ENCODE data around the gene CHST10. TPM values are rescaled to one million over a fixed set of nuclear protein-coding genes. Genes with fewer than 3 reads are reported as not detected.

CHST10 gene
- total and polyA plus RNA-seq, 11 donors, result 5.8 to 14.1 (median 8.8) TPM

DNA sequence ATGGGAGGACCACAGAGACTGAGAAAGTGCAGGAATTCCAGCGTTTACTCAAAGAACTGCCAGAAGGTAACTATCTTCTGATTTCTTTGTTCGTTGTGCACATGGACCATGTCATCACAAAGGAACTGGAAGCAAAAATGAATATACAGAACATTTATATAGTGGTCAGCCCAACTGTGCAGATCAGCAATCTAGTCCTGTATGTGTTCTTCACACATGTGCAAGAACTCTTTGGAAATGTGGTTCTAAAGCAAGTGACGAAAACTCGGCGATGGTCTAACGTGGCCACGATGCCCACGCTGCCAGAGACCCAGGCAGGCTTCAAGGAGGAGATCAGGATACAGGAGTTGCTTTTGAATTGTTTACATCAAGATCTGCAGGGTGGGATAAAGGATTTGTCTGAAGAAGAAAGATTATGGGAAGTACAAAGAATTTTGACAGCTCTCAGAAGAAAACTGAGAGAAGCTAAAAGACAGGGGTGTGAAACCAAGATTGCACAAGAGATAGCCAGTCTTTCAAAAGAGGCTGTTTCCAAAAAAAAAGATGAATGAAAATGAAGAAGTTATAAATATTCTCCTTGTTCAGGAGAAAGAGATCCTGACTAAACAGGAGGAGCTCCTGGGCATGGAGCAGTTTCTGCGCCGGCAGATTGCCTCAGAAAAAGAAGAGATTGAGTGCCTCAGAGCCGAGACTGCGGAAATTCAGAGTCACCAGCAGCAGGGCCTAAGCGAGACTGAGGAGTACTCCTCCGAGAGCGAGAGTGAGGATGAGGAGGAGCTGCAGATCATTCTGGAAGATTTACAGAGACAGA, 8.3 kb upstream of the CHST10 start:
- peak overlapping the region in 1 of 12 donors; percentile 12 for H3K27ac ChIP-seq
- H3K4me1 ChIP-seq, result peaks cover 0 to 6% (median 0%) of the 10 kb centered on the region in 12 donors
- intact Hi-C loops (cut with DNase I), result loop anchor here in 3 of 10 donors (5.0 to 10.0 kb wide), 2 partner anchors 137 to 139 kb away; partner anchors contain the start of gene PDCL3 (in 3 of the 3)
- no peak for TF ChIP-seq POLR2A (IDR thresholded peaks at IDR 0.05)
- TF ChIP-seq, protein P1, sequence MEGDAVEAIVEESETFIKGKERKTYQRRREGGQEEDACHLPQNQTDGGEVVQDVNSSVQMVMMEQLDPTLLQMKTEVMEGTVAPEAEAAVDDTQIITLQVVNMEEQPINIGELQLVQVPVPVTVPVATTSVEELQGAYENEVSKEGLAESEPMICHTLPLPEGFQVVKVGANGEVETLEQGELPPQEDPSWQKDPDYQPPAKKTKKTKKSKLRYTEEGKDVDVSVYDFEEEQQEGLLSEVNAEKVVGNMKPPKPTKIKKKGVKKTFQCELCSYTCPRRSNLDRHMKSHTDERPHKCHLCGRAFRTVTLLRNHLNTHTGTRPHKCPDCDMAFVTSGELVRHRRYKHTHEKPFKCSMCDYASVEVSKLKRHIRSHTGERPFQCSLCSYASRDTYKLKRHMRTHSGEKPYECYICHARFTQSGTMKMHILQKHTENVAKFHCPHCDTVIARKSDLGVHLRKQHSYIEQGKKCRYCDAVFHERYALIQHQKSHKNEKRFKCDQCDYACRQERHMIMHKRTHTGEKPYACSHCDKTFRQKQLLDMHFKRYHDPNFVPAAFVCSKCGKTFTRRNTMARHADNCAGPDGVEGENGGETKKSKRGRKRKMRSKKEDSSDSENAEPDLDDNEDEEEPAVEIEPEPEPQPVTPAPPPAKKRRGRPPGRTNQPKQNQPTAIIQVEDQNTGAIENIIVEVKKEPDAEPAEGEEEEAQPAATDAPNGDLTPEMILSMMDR (IDR thresholded peaks at IDR 0.05), result no peak
- H3K9me3 ChIP-seq, result peaks cover 0 to 6% (median 0%) of the 10 kb centered on the region in 12 donors
- no peak for ATAC-seq
- H3K4me3 ChIP-seq, result no peak overlapping the region
- 84 to 89% (median 87%) methylated on average over 15 of the region's 15 CpGs for WGBS, 4 donors
- no peaks in the 10 kb centered on the region for H3K27me3 ChIP-seq
- DNase-seq, result no peak
- no peaks in the 10 kb centered on the region for H3K36me3 ChIP-seq

DNA sequence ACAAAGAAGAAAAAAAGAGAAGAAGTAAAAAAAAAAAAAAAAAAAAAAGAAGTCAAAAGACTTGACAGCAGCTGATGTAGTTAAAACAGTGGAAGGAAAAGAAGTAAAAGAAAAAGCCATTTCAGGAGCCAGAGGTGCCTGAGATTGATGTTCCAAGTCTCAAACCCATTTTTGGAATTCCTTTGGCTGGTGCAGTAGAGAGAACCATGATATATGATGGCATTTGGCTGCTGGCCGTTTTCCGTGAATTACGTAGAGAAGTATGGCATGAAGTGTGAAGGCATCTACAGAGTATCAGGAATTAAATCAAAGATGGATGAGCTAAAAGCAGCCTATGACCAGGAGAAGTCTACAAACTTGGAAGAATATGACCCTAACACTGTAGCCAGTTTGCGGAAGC, 7.6 kb upstream of the CHST10 start:
- H3K9me3 ChIP-seq, result peaks cover 0 to 1% (median 0%) of the 10 kb centered on the region in 12 donors
- ATAC-seq (no peak), DNase-seq (no peak)
- no peaks in the 10 kb centered on the region for H3K36me3 ChIP-seq
- TF ChIP-seq, protein P1 (IDR thresholded peaks at IDR 0.05), result no peak
- no peak for TF ChIP-seq POLR2A (IDR thresholded peaks at IDR 0.05)
- H3K4me1 ChIP-seq, result peaks cover 0 to 6% (median 0%) of the 10 kb centered on the region in 12 donors
- intact Hi-C loops (cut with DNase I), result loop anchor here in 3 of 10 donors (5.0 to 10.0 kb wide), 2 partner anchors 137 to 140 kb away; partner anchors contain the start of gene PDCL3 (in 3 of the 3)
- H3K4me3 ChIP-seq, result no peak overlapping the region
- peak overlapping the region in 1 of 12 donors; percentile 12 for H3K27ac ChIP-seq
- no peaks in the 10 kb centered on the region for H3K27me3 ChIP-seq
- WGBS, 4 donors, result 90 to 96% (median 92%) methylated on average over 4 of the region's 4 CpGs

DNA sequence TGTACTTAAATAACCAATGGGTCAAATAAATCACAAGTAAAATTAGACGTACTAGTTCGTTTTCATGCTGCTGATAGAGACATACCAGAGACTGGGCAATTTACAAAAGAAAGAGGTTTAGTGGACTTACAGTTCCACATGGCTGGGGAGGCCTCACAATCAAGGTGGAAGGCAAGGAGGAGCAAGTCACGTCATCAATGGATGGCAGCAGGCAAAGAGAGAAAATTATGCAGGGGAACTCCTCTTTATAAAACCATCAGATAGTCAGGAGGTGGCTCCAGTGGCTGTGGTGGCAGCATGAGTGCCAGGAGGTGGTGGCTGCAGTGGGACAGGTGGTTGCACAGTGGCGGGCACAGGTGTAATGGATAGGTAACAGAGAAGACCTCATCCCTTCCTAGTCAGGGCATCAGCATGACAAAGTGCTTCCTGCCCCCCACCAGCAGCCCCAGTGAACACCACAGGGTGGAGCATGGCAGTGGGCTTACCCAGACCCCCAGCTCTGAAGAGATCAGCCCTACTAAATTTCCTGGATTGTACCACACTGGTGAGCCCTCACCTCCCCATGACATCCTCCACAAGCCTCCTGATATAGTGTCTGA, 6.9 kb upstream of the CHST10 start:
- no peak for TF ChIP-seq POLR2A (IDR thresholded peaks at IDR 0.05)
- TF ChIP-seq, protein P1 (IDR thresholded peaks at IDR 0.05), result no peak
- peaks cover 0 to 6% (median 0%) of the 10 kb centered on the region in 12 donors for H3K4me1 ChIP-seq
- no peak overlapping the region for H3K4me3 ChIP-seq
- intact Hi-C loops (cut with DNase I), result loop anchor here in 2 of 10 donors (5.0 to 10.0 kb wide), 2 partner anchors 138 to 140 kb away; partner anchors contain the start of gene PDCL3 (in 2 of the 2)
- H3K27ac ChIP-seq, result no peak overlapping the region
- H3K27me3 ChIP-seq, result no peaks in the 10 kb centered on the region
- ATAC-seq (no peak), DNase-seq (no peak)
- H3K36me3 ChIP-seq, result no peaks in the 10 kb centered on the region
- H3K9me3 ChIP-seq, result no peaks in the 10 kb centered on the region
- 80 to 91% (median 85%) methylated on average over 4 of the region's 4 CpGs for WGBS, 4 donors

DNA sequence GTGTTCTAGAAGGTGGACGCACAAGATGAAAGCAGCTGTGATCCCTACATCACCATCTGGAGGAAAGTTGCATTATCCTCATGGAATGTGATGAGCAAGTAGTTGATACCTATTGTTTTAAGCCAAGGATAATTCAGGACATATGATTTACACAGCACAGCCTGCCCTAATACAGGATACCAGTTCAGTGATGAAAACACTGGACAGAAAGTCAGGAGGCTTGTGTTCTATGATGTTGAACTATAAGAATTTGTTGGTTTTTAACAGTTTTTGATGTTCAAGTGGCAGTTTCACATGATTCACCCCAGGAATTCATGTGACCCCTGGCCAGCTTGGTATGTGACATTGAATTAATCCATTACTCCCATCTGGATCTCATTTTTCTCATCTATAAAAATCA, 6.2 kb upstream of the CHST10 start:
- no peaks in the 10 kb centered on the region for H3K36me3 ChIP-seq
- intact Hi-C loops (cut with DNase I), result loop anchor here in 2 of 10 donors (5.0 to 10.0 kb wide), 2 partner anchors 139 to 141 kb away; partner anchors contain the start of gene PDCL3 (in 2 of the 2)
- TF ChIP-seq POLR2A (IDR thresholded peaks at IDR 0.05), result no peak
- TF ChIP-seq, protein P1 (IDR thresholded peaks at IDR 0.05), result no peak
- no peak overlapping the region for H3K4me3 ChIP-seq
- ATAC-seq (no peak), DNase-seq (no peak)
- no peaks in the 10 kb centered on the region for H3K9me3 ChIP-seq
- H3K27ac ChIP-seq, result no peak overlapping the region
- WGBS, 4 donors, result 85 to 92% (median 89%) methylated on average over 1 of the region's 1 CpG
- peaks cover 0 to 6% (median 0%) of the 10 kb centered on the region in 12 donors for H3K4me1 ChIP-seq
- H3K27me3 ChIP-seq, result no peaks in the 10 kb centered on the region

All from heart left ventricle (tissue), 16 donors.